Neuronal stem cell (in vitro differentiated cells): ENCODE measurements around the gene AKT2. TPM values are rescaled to one million over a fixed set of nuclear protein-coding genes. Genes with fewer than 3 reads are reported as not detected.
A peak's percentile ranks its signal among the peaks of the same experiment; 100 is the strongest.

ENCODE experiments used
- DNase-seq: peaks from one replicate; pipeline ENCODE4 v3.0.0-alpha.2; 2013; ENCODE audit warnings: low spot score
- H2AFZ ChIP-seq: one replicate; pipeline ENCODE4 v1.6.1; 2013; ENCODE audit warnings: mild to moderate bottlenecking, low read length, inconsistent platforms
- H2AK5ac ChIP-seq: 2 replicates; pipeline ENCODE4 v1.6.1; 2013; ENCODE audit warnings: low read depth, mild to moderate bottlenecking, inconsistent platforms, low read length, moderate library complexity, mixed read lengths
- H2BK120ac ChIP-seq: 2 replicates; pipeline ENCODE4 v1.6.1; 2013; ENCODE audit warnings: low read depth, mild to moderate bottlenecking, inconsistent platforms, low read length, moderate library complexity, mixed read lengths
- H2BK12ac ChIP-seq: one replicate; pipeline ENCODE4 v1.6.1; 2013; ENCODE audit warnings: low read length, inconsistent platforms
- H2BK15ac ChIP-seq: 2 replicates; pipeline ENCODE4 v1.6.1; 2013; ENCODE audit warnings: mild to moderate bottlenecking, low read length, inconsistent platforms, mixed read lengths
- H2BK5ac ChIP-seq: one replicate; pipeline ENCODE4 v1.6.1; 2013; ENCODE audit warnings: inconsistent platforms, mild to moderate bottlenecking, low read length, moderate library complexity
- H3K14ac ChIP-seq: one replicate; pipeline ENCODE4 v1.6.1; 2013; ENCODE audit warnings: low read length, inconsistent platforms
- H3K18ac ChIP-seq: 2 replicates; pipeline ENCODE4 v1.6.1; 2013; ENCODE audit warnings: low read length, inconsistent platforms
- H3K23ac ChIP-seq: 2 replicates; pipeline ENCODE4 v1.6.1; 2013; ENCODE audit warnings: low read depth, mild to moderate bottlenecking, mixed read lengths, low read length, inconsistent platforms; ENCODE audit not compliant: poor library complexity
- H3K27ac ChIP-seq: replicated peaks from 3 replicates; pipeline ENCODE4 v1.5.1; 2013; ENCODE audit warnings: low read length, inconsistent platforms
- H3K27me3 ChIP-seq, 3 experiments: 2 replicates each; pipeline ENCODE4 v1.6.1; 2013; ENCODE audit warnings: low read length in 3 of 3, mild to moderate bottlenecking in 2 of 3, inconsistent platforms in 1 of 3, low read depth in 1 of 3, mixed read lengths in 1 of 3, moderate library complexity in 1 of 3; ENCODE audit not compliant: control insufficient read depth in 3 of 3, insufficient read depth in 3 of 3
- H3K36me3 ChIP-seq, 2 donors: replicated peaks in 1 of 2; 2 replicates each; pipeline ENCODE4 v1.6.1; 2013; ENCODE audit warnings: low read length in 2 of 2; ENCODE audit not compliant: control insufficient read depth in 2 of 2, insufficient read depth in 2 of 2
- H3K4ac ChIP-seq: 2 replicates; pipeline ENCODE4 v1.6.1; 2013; ENCODE audit warnings: inconsistent platforms, mild to moderate bottlenecking, low read length, moderate library complexity
- H3K4me1 ChIP-seq, 2 donors: 1 replicate in 1 of 2; 2 replicates in 1 of 2; pipeline ENCODE4 v1.6.1; 2013; ENCODE audit warnings: low read length in 2 of 2, low read depth in 1 of 2; ENCODE audit not compliant: control insufficient read depth in 2 of 2, insufficient read depth in 1 of 2
- H3K4me2 ChIP-seq: one replicate; pipeline ENCODE4 v1.6.1; 2013; ENCODE audit warnings: mild to moderate bottlenecking, low read length, inconsistent platforms; ENCODE audit not compliant: insufficient read depth, poor library complexity, severe bottlenecking
- H3K4me3 ChIP-seq, 2 donors: 2 replicates each; pipeline ENCODE4 v1.5.1; 2013; ENCODE audit warnings: low read length in 2 of 2, mild to moderate bottlenecking in 2 of 2, inconsistent platforms in 1 of 2, moderate library complexity in 1 of 2
- H3K79me1 ChIP-seq: one replicate; pipeline ENCODE4 v1.6.1; 2013; ENCODE audit warnings: low read depth, mild to moderate bottlenecking, inconsistent platforms, low read length, moderate library complexity
- H3K9ac ChIP-seq: one replicate; pipeline ENCODE4 v1.6.1; 2013; ENCODE audit warnings: mild to moderate bottlenecking, low read depth, low read length, inconsistent platforms; ENCODE audit not compliant: poor library complexity
- H3K9me3 ChIP-seq, 2 donors: replicated peaks in 1 of 2; 2 replicates each; pipeline versions ENCODE3 to v1.6.1; 2013; ENCODE audit warnings: low read length in 2 of 2, mild to moderate bottlenecking in 2 of 2, inconsistent platforms in 1 of 2, low read depth in 1 of 2, mixed read lengths in 1 of 2, moderate library complexity in 1 of 2; ENCODE audit not compliant: control insufficient read depth in 2 of 2, insufficient read depth in 1 of 2
- H4K8ac ChIP-seq: one replicate; pipeline ENCODE4 v1.6.1; 2013; ENCODE audit warnings: low read depth, mild to moderate bottlenecking, inconsistent platforms, low read length, moderate library complexity
- H4K91ac ChIP-seq: one replicate; pipeline ENCODE4 v1.6.1; 2013; ENCODE audit warnings: low read length, low read depth, mild to moderate bottlenecking, inconsistent platforms; ENCODE audit not compliant: poor library complexity
- WGBS, 2 donors: extraction: QIAGEN DNeasy Blood & Tissue Kit; methylation state at CpG; one replicate each; pipeline ENCODE4 v1.1.7; 2013; ENCODE audit warnings: missing lambda C conversion rate in 2 of 2, mixed read lengths in 1 of 2; ENCODE audit not compliant: insufficient read length in 2 of 2, insufficient replicate concordance in 1 of 2; ENCODE audit errors: extremely low coverage in 2 of 2; 5-methylcytosine and 5-hydroxymethylcytosine counted together
- small RNA-seq: library from polyadenylated mRNA; stranded (forward); fragments of <200 nt; extraction: miRNeasy Mini kit (QIAGEN cat#:217004); gene quantifications from one replicate; pipeline ENCODE3, GENCODE V24; 2013; ENCODE audit not compliant: insufficient read depth

Gene AKT2

GRCh38 chr19:40190891-40191835 lies 94.0 kb downstream of the AKT2 start, which contains the start of gene MAP3K10:
MAP3K10 (plus strand) TSS chr19:40191426; CDS start chr19:40192032, 606 bp downstream.
- peak within 1 kb of the TSS; percentile 96 for H2BK5ac ChIP-seq

GRCh38 chr19:40184273-40184672 lies 100.9 kb downstream of the AKT2 start:
- Histone ChIP-seq H2BK15ac (no peak overlapping the region), H2AK5ac (no peak overlapping the region), H4K91ac (no peak overlapping the region), H3K14ac (no peak overlapping the region), H3K9me3 (no peaks in the 10 kb centered on the region), H3K23ac (no peak overlapping the region), H3K4ac (no peak overlapping the region), H3K79me1 (no peaks in the 10 kb centered on the region), H3K36me3 (no peaks in the 10 kb centered on the region), H2AFZ (no peak overlapping the region), H3K18ac (no peak overlapping the region), H3K27me3 (no peaks in the 10 kb centered on the region), H3K4me1 (no peaks in the 10 kb centered on the region), H2BK120ac (no peak overlapping the region), H2BK5ac (no peak overlapping the region), H3K9ac (no peak overlapping the region), H3K4me2 (no peak overlapping the region), H3K4me3 (no peak overlapping the region), H4K8ac (no peak overlapping the region), H2BK12ac (no peak overlapping the region), H3K27ac (no peak overlapping the region)
- DNase-seq: no peak
- WGBS, 2 donors: no CpG with 5 or more reads among the region's 1 CpG

More at GRCh38 chr19:40190891-40191835, 94.0 kb downstream of the AKT2 start, which contains the start of gene MAP3K10:
- peak within 1 kb of the TSS; percentile 61 for H3K27ac ChIP-seq
- no peak within 1 kb of the TSS for H4K91ac ChIP-seq
- peak within 1 kb of the TSS; percentile 91 for H2BK120ac ChIP-seq
- peaks cover 2 to 6% of the 10 kb centered on the region in 2 donors for H3K4me1 ChIP-seq
- H3K27me3 ChIP-seq: no peaks in the 10 kb centered on the region
- H4K8ac ChIP-seq: peak within 1 kb of the TSS; percentile 82
- H2AFZ ChIP-seq: peak within 1 kb of the TSS; percentile 100
- H3K79me1 ChIP-seq: peaks cover 2% of the 10 kb centered on the region
- no CpG with 5 or more reads among the region's 116 CpGs for WGBS, 2 donors
- no peak within 1 kb of the TSS for H2BK12ac ChIP-seq
- peak within 1 kb of the TSS; percentile 96 for H3K9ac ChIP-seq
- H3K14ac ChIP-seq: peak within 1 kb of the TSS; percentile 89
- H3K23ac ChIP-seq: peak within 1 kb of the TSS; percentile 93
- H3K36me3 ChIP-seq: no peaks in the 10 kb centered on the region
- peak within 1 kb of the TSS; percentile 96 for H3K18ac ChIP-seq
- H3K4ac ChIP-seq: peak within 1 kb of the TSS; percentile 53
- peak within 1 kb of the TSS; percentile 71 to 96 for H3K4me3 ChIP-seq
- peak; percentile 73 for DNase-seq
- H3K4me2 ChIP-seq: peak within 1 kb of the TSS; percentile 91
- H3K9me3 ChIP-seq: no peaks in the 10 kb centered on the region
- peak within 1 kb of the TSS; percentile 89 for H2BK15ac ChIP-seq
- peak within 1 kb of the TSS; percentile 81 for H2AK5ac ChIP-seq

Small RNA genes lying within 50 kb of the gene (small RNA-seq; reads per million reads assigned to genes)
- gene MIR641: 190 reads per million, percentile 97 among the genes with 10 or more reads in this experiment
- gene RNU6-945P: not detected
